ENCODE results near the gene SLIT1. TPM values are rescaled to one million over a fixed set of nuclear protein-coding genes. Genes with fewer than 3 reads are reported as not detected.

The SLIT1 gene
- total and polyA plus RNA-seq, 2 of the 8 experiments (the other 6 are each of a cell fraction or from before 2014, with no cell fraction given) = 0.70 to 0.88 TPM

- ChIA-PET POLR2A (ENCODE audit: partially characterized antibody) (no interaction called here), CTCF (ENCODE audit: partially characterized antibody) (interaction anchor here (0.9 to 20.0 kb wide), 3 partner anchors 11 to 96 kb away, joined by 3 to 320 read pairs (median 6); no protein-coding TSS in a partner anchor)
- H3K27me3 ChIP-seq (replicated peaks in 1 of 4; ENCODE audit: control insufficient read depth in 3 of 4, extremely low read depth in 1 of 4, insufficient read depth in 3 of 4, low read length in 3 of 4) = no peaks in the 10 kb centered on the region
- H3K23me2 ChIP-seq (ENCODE audit: low read depth, low read length) = no peaks in the 10 kb centered on the region
- H4K20me1 ChIP-seq (replicated peaks in 1 of 2; ENCODE audit: control insufficient read depth in 1 of 2, insufficient read depth in 2 of 2, low read length in 2 of 2) = no peaks in the 10 kb centered on the region
- no peak overlapping the region for H3K56ac ChIP-seq (replicated peaks; ENCODE audit: insufficient read length, low read depth, low read length)
- no peak overlapping the region for H4K8ac ChIP-seq (ENCODE audit: extremely low read depth, insufficient read depth, low read length)
- no peaks in the 10 kb centered on the region for H3K79me2 ChIP-seq (ENCODE audit: control insufficient read depth in 1 of 2, insufficient read depth in 2 of 2, low read length in 2 of 2)
- TF ChIP-seq CEBPB (IDR thresholded peaks at IDR 0.05; ENCODE audit: low read depth, low read length) (no peak), YY1 (IDR thresholded peaks at IDR 0.05; ENCODE audit: low read depth, low read length) (no peak), GTF2F1 (IDR thresholded peaks at IDR 0.05; ENCODE audit: borderline replicate concordance, low read depth, low read length) (no peak), CTBP2 (IDR thresholded peaks at IDR 0.05; ENCODE audit: borderline replicate concordance, insufficient read depth, insufficient read length, low read length) (no peak), HDAC2 (IDR thresholded peaks at IDR 0.05; ENCODE audit: borderline replicate concordance in 1 of 2, low read depth in 2 of 2, low read length in 2 of 2) (0 out of 4 replicates have a peak, but pooled peaks of 1 of the 2 experiments have one; percentile 38), POLR2AphosphoS5 (IDR thresholded peaks at IDR 0.05; ENCODE audit: low read depth, low read length) (no peak), KDM1A (IDR thresholded peaks at IDR 0.05; ENCODE audit: borderline replicate concordance, low read length) (peak; percentile 96)
- no peak for FAIRE-seq
- no peaks in the 10 kb centered on the region for H3K9me3 ChIP-seq (ENCODE audit: insufficient read depth in 2 of 2, low read depth in 1 of 2, low read length in 1 of 2)
- H3K18ac ChIP-seq (ENCODE audit: extremely low read depth, low read length) = no peak overlapping the region
- no peaks in the 10 kb centered on the region for H3K36me3 ChIP-seq (ENCODE audit: control insufficient read depth in 2 of 4, insufficient read depth in 4 of 4, low read length in 3 of 4)
- H2AFZ ChIP-seq (ENCODE audit: low read length) = no peak overlapping the region
- H3K4me2 ChIP-seq (ENCODE audit: insufficient read depth in 1 of 2, low read depth in 2 of 2, low read length in 2 of 2) = no peak overlapping the region
- H4K5ac ChIP-seq (ENCODE audit: insufficient read length, low read depth, low read length) = no peak overlapping the region
- no peak overlapping the region for H3K27ac ChIP-seq (ENCODE audit: low read depth, low read length)
- no peak overlapping the region for H3K4me3 ChIP-seq (ENCODE audit: extremely low read depth in 1 of 4, insufficient read depth in 2 of 4, low read depth in 3 of 4, low read length in 4 of 4)
- H2BK15ac ChIP-seq (ENCODE audit: low read length) = no peak overlapping the region
- no peak overlapping the region for H3K9ac ChIP-seq (replicated peaks in 1 of 4; ENCODE audit: extremely low read depth in 1 of 4, low read depth in 3 of 4, low read length in 3 of 4)
- no peak overlapping the region for H2BK12ac ChIP-seq (ENCODE audit: low read depth, low read length)
- WGBS, 2 experiments (ENCODE audit: extremely low coverage in 1 of 2, insufficient coverage in 1 of 2, insufficient read length in 1 of 2, insufficient replicate concordance in 2 of 2, low coverage in 1 of 2, low lambda C conversion rate in 2 of 2, missing lambda C conversion rate in 1 of 2) = 93% methylated on average over 2 of the region's 2 CpGs; no CpG with 5 or more reads in 1 of the 2 experiments
- H3K23ac ChIP-seq (ENCODE audit: insufficient read length) = no peak overlapping the region
- no peak overlapping the region; the same call in 1 of the 2 replicates for H2AK5ac ChIP-seq (ENCODE audit: low read depth, low read length)
- no peak overlapping the region for H2BK20ac ChIP-seq (ENCODE audit: low read length)
- no peaks in the 10 kb centered on the region for H3K79me1 ChIP-seq (ENCODE audit: low read depth, low read length)
- H2BK120ac ChIP-seq (replicated peaks; ENCODE audit: low read depth, low read length) = no peak overlapping the region
- no peak overlapping the region for H2BK5ac ChIP-seq (ENCODE audit: low read depth, low read length)
- no peak for DNase-seq (ENCODE audit: low read depth in 1 of 2, low spot score in 2 of 2)
- no peak overlapping the region for H4K91ac ChIP-seq (replicated peaks; ENCODE audit: insufficient read length, low read length)
- H3K4ac ChIP-seq (replicated peaks; ENCODE audit: insufficient read length, low read depth, low read length) = no peak overlapping the region
- H3K4me1 ChIP-seq (replicated peaks in 1 of 4; ENCODE audit: control insufficient read depth in 3 of 4, insufficient read depth in 4 of 4, low read length in 3 of 4) = peaks cover 0 to 7% (median 3%) of the 10 kb centered on the region in 4 experiments; a peak in 3 of 7 replicates
- H3K14ac ChIP-seq (ENCODE audit: insufficient read length) = no peak overlapping the region
Observed at GRCh38 chr10:97168645-97169044, 17.1 kb downstream of the SLIT1 start.

All from H1 (cell line).